GM21723 (cell line): ENCODE results near the gene NABP2.

Experiments
- ATAC-seq: cut with Tn5 transposase; IDR thresholded peaks from one replicate; pipeline ENCODE4 v1.9.1; 2021; ENCODE audit warnings: mild to moderate bottlenecking, moderate library complexity; ENCODE audit not compliant: unreplicated experiment

The NABP2 gene

DNA sequence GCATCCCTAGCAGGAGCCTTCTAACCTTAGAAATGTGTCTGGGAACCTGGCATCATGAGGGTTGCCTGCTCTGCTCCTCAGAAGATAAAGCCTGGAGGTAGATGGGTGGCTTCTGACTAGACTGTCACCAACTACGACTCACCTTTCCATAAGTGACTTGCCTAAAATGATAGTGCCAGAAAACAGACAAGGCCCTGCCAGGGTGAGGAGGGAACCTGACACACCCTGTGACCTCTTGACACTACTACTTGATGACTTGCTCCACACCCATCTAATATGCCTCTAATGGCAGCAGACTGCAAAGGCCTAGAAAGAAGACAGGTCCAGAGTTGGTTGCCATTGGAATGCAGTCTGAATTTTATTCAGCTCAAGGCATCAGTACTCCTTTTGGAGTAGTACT, 11.8 kb upstream of the NABP2 start:
- ATAC-seq = no peak

- ATAC-seq = no peak
These were observed 10.3 kb upstream of the NABP2 start for GRCh38 chr12:56213878-56214277.

- ATAC-seq = no peak
These were observed 7.7 kb upstream of the NABP2 start for GRCh38 chr12:56216461-56216860.

DNA sequence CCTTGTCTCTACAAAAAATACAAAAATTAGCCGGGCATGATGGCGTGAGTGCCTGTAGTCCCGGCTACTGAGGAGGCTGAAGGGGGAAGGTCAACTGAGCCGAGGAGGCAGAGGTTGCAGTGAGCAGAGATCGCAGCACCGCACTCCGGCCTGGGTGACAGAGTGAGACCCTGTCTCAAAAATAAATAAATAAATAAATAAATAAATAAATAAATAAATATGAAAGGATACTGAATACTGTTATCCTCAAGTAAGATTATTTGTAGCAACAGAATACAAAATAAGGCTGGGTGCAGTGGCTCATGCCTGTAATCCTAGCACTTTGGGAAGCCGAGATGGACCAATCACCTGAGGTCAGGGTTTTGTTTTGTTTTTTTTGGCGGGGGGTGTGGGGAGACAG, 4.3 kb upstream of the NABP2 start:
- ATAC-seq = no peak

- no peak for ATAC-seq
These were observed 3.4 kb upstream of the NABP2 start for GRCh38 chr12:56220611-56221231.

DNA sequence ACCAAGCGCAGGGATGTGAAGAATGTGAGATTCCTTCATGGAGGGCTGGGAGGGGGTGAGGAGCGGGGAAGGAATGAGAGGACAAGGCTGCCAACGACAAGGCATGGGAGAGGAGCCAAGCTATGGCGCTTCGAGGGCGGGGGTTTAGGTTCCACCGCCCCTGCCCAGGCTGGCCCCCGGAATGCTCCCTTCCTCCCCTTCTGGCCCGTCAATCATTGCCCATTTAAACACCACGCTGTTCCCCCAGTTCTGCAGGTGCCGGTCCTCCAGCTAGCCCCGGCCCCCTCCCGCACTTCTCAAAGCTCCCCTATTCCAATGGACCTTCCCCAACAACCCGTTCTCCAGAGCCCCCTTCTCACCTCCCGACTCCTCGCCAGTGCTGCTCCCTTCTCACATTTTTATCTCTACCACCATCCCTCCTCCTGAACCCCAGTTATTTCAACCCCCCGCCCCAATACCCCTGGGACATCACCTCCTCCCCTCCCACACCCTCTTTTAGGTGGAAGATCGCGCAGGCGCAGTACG, 2.8 kb upstream of the NABP2 start:
- ATAC-seq = peak; percentile 22

DNA sequence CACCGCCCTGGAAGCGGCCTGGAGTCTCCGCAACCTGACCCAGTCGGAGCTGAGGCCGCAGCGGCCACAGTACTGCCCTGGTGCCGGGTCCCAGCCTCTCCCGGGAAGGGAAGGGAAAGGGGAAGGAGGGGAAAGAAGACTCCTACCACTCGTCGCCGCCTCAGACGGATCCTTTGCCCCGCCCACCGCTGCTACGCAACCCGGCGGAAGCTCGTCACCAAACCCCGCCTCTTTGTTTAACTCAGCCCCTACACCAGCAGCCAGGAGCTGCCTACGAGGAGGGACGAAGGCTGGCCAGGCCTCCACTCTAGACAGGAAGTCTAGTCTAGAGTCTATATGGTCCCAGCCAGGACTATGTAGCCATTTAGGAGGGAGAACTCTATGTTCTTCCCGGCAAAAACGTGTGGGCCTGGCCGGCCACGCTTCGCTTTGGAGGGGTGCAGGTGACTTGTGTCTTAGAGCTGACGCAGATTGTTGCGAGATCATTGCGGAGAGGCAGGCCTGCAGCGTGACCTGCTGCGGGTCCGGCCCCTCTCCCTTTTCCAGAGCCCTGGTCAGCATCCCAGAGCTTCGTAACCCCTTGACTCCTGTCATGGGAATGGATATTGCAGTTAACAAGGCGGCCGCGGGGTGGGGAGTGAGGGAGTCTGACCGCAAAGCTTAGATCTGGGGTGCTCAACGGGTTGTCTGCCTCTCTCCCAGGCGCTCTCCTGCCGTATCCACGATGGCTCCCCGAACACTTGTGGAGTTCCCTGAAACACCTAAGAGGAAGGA, 2.2 kb upstream of the NABP2 start, which contains the start of gene RNF41:
RNF41 (minus strand) TSS at position 166 of the 774 bp plus-strand sequence. CDS start 7,875 bp downstream, outside the sequence.
- peak; percentile 79 for ATAC-seq

- no peak for ATAC-seq
These were observed 1.6 kb upstream of the NABP2 start for GRCh38 chr12:56222531-56222895.

- ATAC-seq = no peak
These were observed 506 bp upstream of the NABP2 start for GRCh38 chr12:56223571-56224101.

- ATAC-seq = no peak
These were observed 812 bp downstream of the NABP2 start for GRCh38 chr12:56224954-56225353.

- ATAC-seq = no peak
These were observed 4.9 kb downstream of the NABP2 start for GRCh38 chr12:56229082-56229481.

DNA sequence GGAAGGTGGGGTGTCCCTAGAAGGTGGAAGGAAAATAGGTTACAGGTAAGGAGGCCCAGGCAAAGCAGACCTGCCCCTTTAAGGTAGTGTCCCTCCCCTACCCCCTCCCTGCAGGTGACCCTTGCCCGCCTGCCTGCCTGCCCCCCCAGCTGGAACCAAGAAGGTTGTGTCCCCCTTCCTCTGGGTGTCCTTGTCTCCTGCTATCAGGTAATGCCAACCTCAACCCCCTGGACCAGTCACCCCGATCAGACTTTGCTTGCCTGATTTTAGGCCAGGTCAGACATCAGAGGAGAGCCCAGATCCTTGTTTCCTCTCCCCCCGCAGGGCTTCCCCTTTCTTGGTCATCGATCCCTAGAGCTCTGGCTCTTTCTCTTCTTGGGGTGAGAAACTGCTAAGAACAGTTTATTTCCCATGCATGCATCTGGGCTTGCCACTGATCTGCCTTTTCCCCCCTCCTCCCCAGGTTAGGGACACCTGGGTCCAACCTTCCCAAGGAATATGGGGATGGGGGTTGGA, 5.8 kb downstream of the NABP2 start, which contains the start of gene SLC39A5:
SLC39A5 (plus strand) TSS at position 136 of the 516 bp plus-strand sequence. CDS start 1,224 bp downstream, outside the sequence.
- ATAC-seq = no peak

GRCh38 chr12:56230432-56231183, 6.5 kb downstream of the NABP2 start:
- no peak for ATAC-seq

GRCh38 chr12:56231184-56231582, 7.0 kb downstream of the NABP2 start:
- ATAC-seq = no peak

- ATAC-seq = no peak
These were observed 10.7 kb downstream of the NABP2 start for GRCh38 chr12:56234746-56235436.

DNA sequence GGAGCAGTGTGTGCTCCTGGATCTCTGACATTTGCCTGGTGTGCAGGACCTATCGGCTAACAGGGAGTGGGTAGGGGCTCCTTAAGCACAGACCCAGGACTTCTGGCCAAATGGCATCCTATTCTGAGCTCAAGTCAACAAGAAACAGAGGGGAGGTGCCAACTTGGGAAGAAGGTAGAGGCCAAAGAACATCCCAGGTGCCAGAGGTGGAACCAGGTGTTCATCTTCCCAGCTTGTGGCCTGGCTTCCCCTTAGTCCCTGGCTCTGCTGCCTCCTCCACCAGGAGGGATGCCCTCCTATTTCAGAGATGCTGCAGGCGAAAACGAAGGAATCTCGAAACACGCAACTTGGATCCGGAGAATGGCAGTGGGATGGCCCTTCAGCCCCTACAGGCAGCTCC, 11.9 kb downstream of the NABP2 start:
- no peak for ATAC-seq

DNA sequence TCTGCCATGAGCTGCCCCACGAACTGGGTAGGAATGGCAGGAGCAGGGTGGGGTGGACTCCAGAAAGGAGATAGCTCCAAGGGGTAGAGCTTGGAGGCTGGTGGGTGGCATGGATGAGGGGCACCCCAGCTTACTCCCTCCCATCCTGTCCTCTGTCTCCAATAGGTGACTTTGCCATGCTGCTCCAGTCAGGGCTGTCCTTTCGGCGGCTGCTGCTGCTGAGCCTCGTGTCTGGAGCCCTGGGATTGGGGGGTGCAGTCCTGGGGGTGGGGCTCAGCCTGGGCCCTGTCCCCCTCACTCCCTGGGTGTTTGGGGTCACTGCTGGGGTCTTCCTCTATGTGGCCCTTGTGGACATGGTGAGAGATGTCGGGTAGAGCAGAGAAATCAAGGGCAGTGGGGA, 12.8 kb downstream of the NABP2 start:
- ATAC-seq = no peak

- ATAC-seq = no peak
These were observed 13.4 kb downstream of the NABP2 start for GRCh38 chr12:56237552-56237951.

DNA sequence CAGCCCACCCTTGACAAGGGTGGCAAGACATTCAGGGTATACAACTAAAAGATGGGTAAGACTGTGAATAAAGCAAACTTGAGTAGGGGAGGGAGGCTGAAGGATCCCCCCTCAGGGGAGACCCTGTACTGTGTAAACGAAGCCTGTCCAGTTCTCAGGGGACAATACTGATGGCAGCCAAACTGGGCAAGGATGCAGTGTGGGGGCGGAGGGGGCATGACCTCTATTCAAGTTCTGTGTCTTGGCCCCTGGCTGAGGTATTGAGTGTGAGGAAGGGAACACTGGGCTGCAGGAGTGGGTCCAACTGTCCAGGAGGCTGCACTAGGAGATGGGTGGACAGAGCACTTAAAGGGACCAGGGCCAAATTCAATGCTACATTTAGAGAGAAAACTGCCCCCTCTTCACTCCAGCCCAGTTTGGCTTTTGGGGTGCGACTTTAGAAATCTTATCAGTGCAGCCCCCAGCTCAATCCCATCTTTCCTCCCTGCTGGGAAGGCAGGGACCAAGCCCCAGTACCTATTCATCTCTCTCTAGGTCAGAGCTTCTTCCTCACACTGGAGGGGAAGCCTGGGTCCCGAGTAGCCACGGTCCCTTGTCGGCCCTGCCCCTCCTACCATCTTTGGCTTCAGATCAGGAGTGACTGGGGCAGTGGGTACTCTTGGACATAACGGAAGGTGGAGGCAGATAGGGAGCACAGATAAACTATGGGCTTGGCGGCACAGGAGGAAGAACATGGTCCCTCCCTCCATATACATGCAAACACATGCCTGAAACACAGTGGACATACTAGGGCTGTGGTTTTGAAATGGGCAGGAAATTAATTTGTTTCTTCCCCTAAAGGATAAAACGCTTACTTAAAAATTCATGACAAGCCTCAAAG, 17.5 kb downstream of the NABP2 start:
- ATAC-seq = no peak
